K562 (cell line): ENCODE measurements around the gene SLC16A10. TPM values are rescaled to one million over a fixed set of nuclear protein-coding genes. Genes with fewer than 3 reads are reported as not detected.

Source experiments
- ATAC-seq: fragments of 200-7000 bp; cut with Tn5 transposase; 3 replicates; pipeline ENCODE4 v1.9.1; 2020; ENCODE audit warnings: moderate library complexity
- BruUV-seq: library from RNA; stranded (reverse); fragments of 400-500 nt; replicated peaks from 2 replicates; lab custom pipeline; 2021; lab: Mats Ljungman, UMichigan
- CTCF ChIA-PET: fragments of 300-600 bp; formaldehyde crosslinking; extraction: SDS; loops from one replicate; lab custom pipeline; 2021; ENCODE audit warnings: low intra/inter-chr PET ratio; lab: Yijun Ruan, JAX
- POLR2A ChIA-PET: fragments of 300-600, 350-650 bp; sonication (Branson Sonifier 250); formaldehyde crosslinking; extraction: SDS; loops from one replicate; lab custom pipeline; 2021; ENCODE audit warnings: antibody characterized with exemption, inconsistent platforms; lab: Yijun Ruan, JAX
- DNase-seq, 4 experiments: peaks; one replicate each; pipeline versions ENCODE4 v3.0.0 to v3.0.0-alpha.2; 2011 to 2018; ENCODE audit warnings: low spot score in 3 of 4, mixed read lengths in 3 of 4; ENCODE audit errors: extremely low read depth in 1 of 4
- FAIRE-seq: peaks from 2 replicates; lab custom pipeline; 2011; peaks lifted over from hg19 to GRCh38; lab: Jason Lieb, UNC
- H2AFZ ChIP-seq: 2 replicates; pipeline ENCODE4 v1.6.0; 2011; ENCODE audit warnings: low read depth, low read length, control low read depth, inconsistent platforms
- H3K27ac ChIP-seq: fragments of 200-600 bp; 3 replicates; pipeline ENCODE4 v1.8.0; 2011; ENCODE audit warnings: low read depth, mild to moderate bottlenecking, control low read depth, inconsistent platforms, low read length, moderate library complexity, mixed read lengths; ENCODE audit errors: extremely low read depth
- H3K27me3 ChIP-seq, 2 experiments: fragments of 300-600 bp in 1 of 2; 2 replicates in 1 of 2; 3 replicates in 1 of 2; pipeline versions ENCODE4 v1.6.0 to v1.8.0; 2011; ENCODE audit warnings: inconsistent platforms in 2 of 2, low read length in 2 of 2, mild to moderate bottlenecking in 1 of 2, mixed read lengths in 1 of 2, moderate library complexity in 1 of 2; ENCODE audit not compliant: control insufficient read depth in 2 of 2, insufficient read depth in 2 of 2
- H3K36me3 ChIP-seq: fragments of 300-600 bp; 3 replicates; pipeline ENCODE4 v1.8.0; 2011; ENCODE audit warnings: mild to moderate bottlenecking, low read length, inconsistent platforms; ENCODE audit not compliant: control insufficient read depth, insufficient read depth
- H3K4me1 ChIP-seq, 2 experiments: fragments of 200-600 bp in 1 of 2; replicated peaks in 1 of 2; 2 replicates in 1 of 2; 3 replicates in 1 of 2; pipeline versions ENCODE4 v1.5.1 to v1.8.0; 2011; ENCODE audit warnings: inconsistent platforms in 2 of 2, low read length in 2 of 2, mild to moderate bottlenecking in 1 of 2, mixed read lengths in 1 of 2, moderate library complexity in 1 of 2; ENCODE audit not compliant: control insufficient read depth in 2 of 2, insufficient read depth in 2 of 2
- H3K4me2 ChIP-seq: 2 replicates; pipeline ENCODE4 v1.6.1; 2011; ENCODE audit warnings: low read length, control low read depth, inconsistent platforms, mixed read lengths; ENCODE audit not compliant: insufficient read depth
- H3K4me3 ChIP-seq: fragments of 200-600 bp; sonication (generic), shearing (Covaris generic); 2 replicates; pipeline ENCODE4 v1.5.1; 2016; ENCODE audit warnings: control low read depth, inconsistent platforms
- H3K79me2 ChIP-seq: fragments of 200-600 bp; 3 replicates; pipeline ENCODE4 v1.8.0; 2011; ENCODE audit warnings: low read length, inconsistent platforms; ENCODE audit not compliant: control insufficient read depth, insufficient read depth
- H3K9ac ChIP-seq, 2 experiments: 2 replicates each; pipeline versions ENCODE4 v1.6.0 to v1.6.1; 2011; ENCODE audit warnings: low read depth in 2 of 2, low read length in 2 of 2, control low read depth in 1 of 2, inconsistent platforms in 1 of 2, mild to moderate bottlenecking in 1 of 2, mixed read lengths in 1 of 2; ENCODE audit not compliant: insufficient read depth in 1 of 2
- H3K9me1 ChIP-seq: one replicate; pipeline ENCODE4 v1.6.0; 2011; ENCODE audit warnings: inconsistent platforms, mild to moderate bottlenecking, low read length, moderate library complexity; ENCODE audit not compliant: control insufficient read depth, insufficient read depth
- H3K9me3 ChIP-seq: replicated peaks from 2 replicates; pipeline ENCODE4 v1.5.1; 2011; ENCODE audit warnings: low read depth, low read length, inconsistent platforms; ENCODE audit not compliant: control insufficient read depth, insufficient read depth
- H4K20me1 ChIP-seq: replicated peaks from 2 replicates; pipeline ENCODE4 v1.6.1; 2011; ENCODE audit warnings: low read length, inconsistent platforms, mixed read lengths; ENCODE audit not compliant: control insufficient read depth, insufficient read depth
- ATF3 ChIP-seq, 2 experiments: fragments of 450-650 bp in 1 of 2; sonication (generic) in 1 of 2; formaldehyde crosslinking in 1 of 2; IDR thresholded peaks in 1 of 2; conservative IDR thresholded peaks in 1 of 2; 2 replicates each; pipeline versions ENCODE4 v1.6.1 to v1.8.1; 2016 to 2023; ENCODE audit warnings: mild to moderate bottlenecking in 2 of 2, moderate library complexity in 2 of 2, inconsistent platforms in 1 of 2, missing genetic modification reagents in 1 of 2
- CHCHD3 ChIP-seq: fragments of 250-450 bp; sonication (Bioruptor Pico); IDR thresholded peaks from 2 replicates; pipeline ENCODE4 v2.1.2; 2022; ENCODE audit warnings: mild to moderate bottlenecking
- EP300 ChIP-seq: IDR thresholded peaks from 2 replicates; pipeline ENCODE4 v1.6.1; 2012; ENCODE audit warnings: low read length, improper control_type of control experiment
- NELFE ChIP-seq: IDR thresholded peaks from 2 replicates; pipeline ENCODE4 v1.6.1; 2011; ENCODE audit warnings: mild to moderate bottlenecking; ENCODE audit not compliant: insufficient read depth, insufficient read length
- PHB ChIP-seq: fragments of 250-450 bp; sonication (Bioruptor Pico); IDR thresholded peaks from 2 replicates; pipeline ENCODE4 v1.5.0; 2021
- SMARCB1 ChIP-seq: IDR thresholded peaks from 2 replicates; pipeline ENCODE4 v1.6.1; 2011; ENCODE audit warnings: improper control_type of control experiment, low read depth; ENCODE audit not compliant: insufficient read length
- TBL1XR1 ChIP-seq, 2 experiments: IDR thresholded peaks; 2 replicates each; pipeline ENCODE4 v1.6.1; 2012; ENCODE audit warnings: improper control_type of control experiment in 2 of 2, low read length in 2 of 2, mild to moderate bottlenecking in 1 of 2
- ZFP36 ChIP-seq: fragments of 150-350 bp; IDR thresholded peaks from 2 replicates; pipeline ENCODE4 v1.6.1; 2018; ENCODE audit warnings: low read length, low read depth; ENCODE audit not compliant: partially characterized antibody
- ZNF174 ChIP-seq: fragments of 250-450 bp; sonication (Bioruptor Pico); IDR thresholded peaks from 2 replicates; pipeline ENCODE4 v1.4.0; 2020; ENCODE audit warnings: mild to moderate bottlenecking
- ZNF780A ChIP-seq: fragments of 250-450 bp; sonication (Bioruptor Pico); IDR thresholded peaks from 2 replicates; pipeline ENCODE4 v1.5.0; 2021; ENCODE audit warnings: mild to moderate bottlenecking
- WGBS: fragments of 100-300 bp; shearing (Covaris generic); methylation state at CpG from one replicate; pipeline ENCODE4 v1.1.6; 2016; ENCODE audit warnings: low coverage, mixed read lengths; ENCODE audit not compliant: insufficient coverage; ENCODE audit errors: missing lambda C conversion rate; 5-methylcytosine and 5-hydroxymethylcytosine counted together
- in situ Hi-C: fragments of 300-500 bp; cut with MboI; formaldehyde crosslinking; loops from 4 replicates; pipeline ENCODE4 v1.15.0; 2018; ENCODE audit warnings: inconsistent platforms, mixed read lengths
- intact Hi-C: fragments of 100-400 bp; cut with micrococcal nuclease; formaldehyde crosslinking; loops from 2 replicates; pipeline ENCODE4 v1.14.2; 2022
- polyA plus RNA-seq, 8 experiments: library from polyadenylated mRNA; depleted of rRNA in 4 of 8; stranded (reverse) in 5 of 8; unstranded in 3 of 8; fragments of >200 nt; fragmentation: Nextera tagmentation in 2 of 8; fragmentation: Illumina TruSeq in 1 of 8; extraction: Ambion mirVana in 2 of 8; extraction: Trizol in 1 of 8; gene quantifications; 2 replicates each; pipeline versions ENCODE4 v1.2.1 to v1.2.3, GENCODE V29; 2011 to 2014; ENCODE audit warnings: inconsistent platforms in 1 of 8, missing spikeins in 1 of 8
- total RNA-seq, 7 experiments: library from RNA; depleted of rRNA in 6 of 7; stranded (reverse); fragments of >200 nt in 6 of 7; fragmentation: Illumina TruSeq in 2 of 7; extraction: Trizol in 2 of 7; gene quantifications; 2 replicates each; pipeline versions ENCODE4 v1.2.1 to v1.2.3, GENCODE V29; 2011 to 2021; ENCODE audit warnings: low replicate concordance in 1 of 7
- TF ChIP-seq, protein P1 (sequence below): fragments of 450-650 bp; IDR thresholded peaks from 2 replicates; pipeline ENCODE4 v1.6.1; 2017; ENCODE audit warnings: antibody characterized with exemption, mild to moderate bottlenecking
- TF ChIP-seq, protein P2 (sequence below): sonication (generic); formaldehyde crosslinking; IDR thresholded peaks from 2 replicates; pipeline ENCODE4 v1.8.1; 2023; ENCODE audit warnings: mild to moderate bottlenecking, missing genetic modification reagents
- TF ChIP-seq, protein P3 (sequence below): fragments of 450-650 bp; formaldehyde crosslinking; IDR thresholded peaks from 2 replicates; pipeline ENCODE4 v1.4.0; 2020; ENCODE audit warnings: mild to moderate bottlenecking, moderate library complexity

The SLC16A10 gene
- total and polyA plus RNA-seq, 9 of the 15 experiments (the other 6 are each of a cell fraction or from before 2014, with no cell fraction given): 0.02 to 0.54 (median 0.24) TPM; not detected in 4

DNA sequence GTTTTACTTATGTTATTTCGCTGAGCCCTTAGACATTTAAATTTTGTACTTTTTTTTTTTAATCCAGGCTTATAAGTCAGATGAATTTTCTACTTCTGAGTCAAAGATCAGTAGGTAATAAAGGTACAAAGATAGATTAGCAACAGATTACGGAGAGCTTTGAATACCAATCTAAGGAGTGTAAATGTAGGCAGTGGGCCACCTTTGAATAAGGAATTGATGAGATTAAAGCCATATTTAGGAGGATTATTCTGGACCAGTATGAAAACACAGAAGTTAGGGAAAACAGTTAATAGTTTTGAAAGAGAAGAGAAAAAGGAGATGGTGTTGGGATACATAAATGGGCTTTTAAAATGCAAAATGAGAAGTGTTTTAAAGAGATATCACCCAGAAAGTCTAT lies 117.6 kb downstream of the SLC16A10 start (continued):
- TF ChIP-seq, protein P1, sequence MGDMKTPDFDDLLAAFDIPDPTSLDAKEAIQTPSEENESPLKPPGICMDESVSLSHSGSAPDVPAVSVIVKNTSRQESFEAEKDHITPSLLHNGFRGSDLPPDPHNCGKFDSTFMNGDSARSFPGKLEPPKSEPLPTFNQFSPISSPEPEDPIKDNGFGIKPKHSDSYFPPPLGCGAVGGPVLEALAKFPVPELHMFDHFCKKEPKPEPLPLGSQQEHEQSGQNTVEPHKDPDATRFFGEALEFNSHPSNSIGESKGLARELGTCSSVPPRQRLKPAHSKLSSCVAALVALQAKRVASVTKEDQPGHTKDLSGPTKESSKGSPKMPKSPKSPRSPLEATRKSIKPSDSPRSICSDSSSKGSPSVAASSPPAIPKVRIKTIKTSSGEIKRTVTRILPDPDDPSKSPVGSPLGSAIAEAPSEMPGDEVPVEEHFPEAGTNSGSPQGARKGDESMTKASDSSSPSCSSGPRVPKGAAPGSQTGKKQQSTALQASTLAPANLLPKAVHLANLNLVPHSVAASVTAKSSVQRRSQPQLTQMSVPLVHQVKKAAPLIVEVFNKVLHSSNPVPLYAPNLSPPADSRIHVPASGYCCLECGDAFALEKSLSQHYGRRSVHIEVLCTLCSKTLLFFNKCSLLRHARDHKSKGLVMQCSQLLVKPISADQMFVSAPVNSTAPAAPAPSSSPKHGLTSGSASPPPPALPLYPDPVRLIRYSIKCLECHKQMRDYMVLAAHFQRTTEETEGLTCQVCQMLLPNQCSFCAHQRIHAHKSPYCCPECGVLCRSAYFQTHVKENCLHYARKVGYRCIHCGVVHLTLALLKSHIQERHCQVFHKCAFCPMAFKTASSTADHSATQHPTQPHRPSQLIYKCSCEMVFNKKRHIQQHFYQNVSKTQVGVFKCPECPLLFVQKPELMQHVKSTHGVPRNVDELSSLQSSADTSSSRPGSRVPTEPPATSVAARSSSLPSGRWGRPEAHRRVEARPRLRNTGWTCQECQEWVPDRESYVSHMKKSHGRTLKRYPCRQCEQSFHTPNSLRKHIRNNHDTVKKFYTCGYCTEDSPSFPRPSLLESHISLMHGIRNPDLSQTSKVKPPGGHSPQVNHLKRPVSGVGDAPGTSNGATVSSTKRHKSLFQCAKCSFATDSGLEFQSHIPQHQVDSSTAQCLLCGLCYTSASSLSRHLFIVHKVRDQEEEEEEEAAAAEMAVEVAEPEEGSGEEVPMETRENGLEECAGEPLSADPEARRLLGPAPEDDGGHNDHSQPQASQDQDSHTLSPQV: no peak
- TF ChIP-seq ZNF174 (no peak), NELFE (no peak), EP300 (no peak), CHCHD3 (CRISPR knock-in tag) (no peak), SMARCB1 (no peak), ZFP36 (no peak), PHB (no peak)
- TF ChIP-seq, all 486 proteins: peak for 0

- no peak for FAIRE-seq
- TF ChIP-seq, protein P2, sequence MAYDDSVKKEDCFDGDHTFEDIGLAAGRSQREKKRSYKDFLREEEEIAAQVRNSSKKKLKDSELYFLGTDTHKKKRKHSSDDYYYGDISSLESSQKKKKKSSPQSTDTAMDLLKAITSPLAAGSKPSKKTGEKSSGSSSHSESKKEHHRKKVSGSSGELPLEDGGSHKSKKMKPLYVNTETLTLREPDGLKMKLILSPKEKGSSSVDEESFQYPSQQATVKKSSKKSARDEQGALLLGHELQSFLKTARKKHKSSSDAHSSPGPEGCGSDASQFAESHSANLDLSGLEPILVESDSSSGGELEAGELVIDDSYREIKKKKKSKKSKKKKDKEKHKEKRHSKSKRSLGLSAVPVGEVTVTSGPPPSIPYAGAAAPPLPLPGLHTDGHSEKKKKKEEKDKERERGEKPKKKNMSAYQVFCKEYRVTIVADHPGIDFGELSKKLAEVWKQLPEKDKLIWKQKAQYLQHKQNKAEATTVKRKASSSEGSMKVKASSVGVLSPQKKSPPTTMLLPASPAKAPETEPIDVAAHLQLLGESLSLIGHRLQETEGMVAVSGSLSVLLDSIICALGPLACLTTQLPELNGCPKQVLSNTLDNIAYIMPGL (CRISPR knock-in tag): no peak
- TF ChIP-seq TBL1XR1 (IDR thresholded peaks at IDR 0.05; ENCODE audit: low read length in 2 of 2): no peak
- no peak for TF ChIP-seq ATF3 (IDR thresholded peaks at IDR 0.05)
- TF ChIP-seq ATF3 (CRISPR knock-in tag; conservative IDR thresholded peaks at IDR 0.05): no peak
- TF ChIP-seq ZNF780A (CRISPR knock-in tag): no peak
- TF ChIP-seq, protein P3, sequence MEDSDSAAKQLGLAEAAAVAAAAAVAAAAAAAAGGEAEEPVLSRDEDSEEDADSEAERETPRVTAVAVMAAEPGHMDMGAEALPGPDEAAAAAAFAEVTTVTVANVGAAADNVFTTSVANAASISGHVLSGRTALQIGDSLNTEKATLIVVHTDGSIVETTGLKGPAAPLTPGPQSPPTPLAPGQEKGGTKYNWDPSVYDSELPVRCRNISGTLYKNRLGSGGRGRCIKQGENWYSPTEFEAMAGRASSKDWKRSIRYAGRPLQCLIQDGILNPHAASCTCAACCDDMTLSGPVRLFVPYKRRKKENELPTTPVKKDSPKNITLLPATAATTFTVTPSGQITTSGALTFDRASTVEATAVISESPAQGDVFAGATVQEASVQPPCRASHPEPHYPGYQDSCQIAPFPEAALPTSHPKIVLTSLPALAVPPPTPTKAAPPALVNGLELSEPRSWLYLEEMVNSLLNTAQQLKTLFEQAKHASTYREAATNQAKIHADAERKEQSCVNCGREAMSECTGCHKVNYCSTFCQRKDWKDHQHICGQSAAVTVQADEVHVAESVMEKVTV (CRISPR knock-in tag): no peak
These were observed 118.2 kb downstream of the SLC16A10 start for GRCh38 chr6:111205502-111205901.

More at GRCh38 chr6:111205502-111205901, 118.2 kb downstream of the SLC16A10 start:
- peak in 1 of 4 experiments; percentile 14 for DNase-seq
- 0 out of 2 replicates have a peak, but pooled peaks cover 7% of the 10 kb centered on the region for H4K20me1 ChIP-seq
- WGBS: 5% methylated on average over 3 of the region's 3 CpGs
- H2AFZ ChIP-seq: no peak overlapping the region
- H3K79me2 ChIP-seq: no peaks in the 10 kb centered on the region
- no peaks in the 10 kb centered on the region for H3K36me3 ChIP-seq
- H3K4me1 ChIP-seq: no peaks in the 10 kb centered on the region
- intact Hi-C loops (no loop called here), in situ Hi-C loops (no loop called here)
- BruUV-seq: no TSS peak
- H3K27ac ChIP-seq: no peak overlapping the region
- peaks cover 5 to 10% of the 10 kb centered on the region in 2 experiments; a peak in 4 of 5 replicates for H3K27me3 ChIP-seq
- H3K9me3 ChIP-seq: no peaks in the 10 kb centered on the region
- POLR2A ChIA-PET: interaction anchor here (0.6 kb wide), 1 partner anchor 21 kb away, joined by 3 read pairs; no protein-coding TSS in a partner anchor
- no peak overlapping the region for H3K4me2 ChIP-seq
- CTCF ChIA-PET: no interaction called here
- H3K9ac ChIP-seq: no peak overlapping the region
- H3K4me3 ChIP-seq: no peak overlapping the region
- H3K9me1 ChIP-seq: no peaks in the 10 kb centered on the region
- ATAC-seq: no peak
